AG08395 (cell line): ENCODE data around the gene LRRC46.

Experiments
- DNase-seq: peaks from one replicate; pipeline ENCODE4 v3.0.0; 2012; ENCODE audit warnings: mixed read lengths, low spot score

Gene LRRC46

GRCh38 chr17:47831003-47831933 lies at the start of gene LRRC46, which contains the start of gene MRPL10:
Gene LRRC46 (plus strand): TSS chr17:47831670. CDS start chr17:47831990, 320 bp downstream.
Gene MRPL10 (minus strand): TSS chr17:47831541. CDS start chr17:47831511, 30 bp downstream.
- peak; percentile 100 for DNase-seq

GRCh38 chr17:47785538-47786123 lies 45.8 kb upstream of the LRRC46 start:
- DNase-seq, result peak; percentile 12

GRCh38 chr17:47789611-47790561 lies 41.6 kb upstream of the LRRC46 start:
- DNase-seq, result peak; percentile 76

- no peak for DNase-seq
These were observed 40.4 kb upstream of the LRRC46 start for GRCh38 chr17:47791025-47791424.

GRCh38 chr17:47792457-47792856 lies 39.0 kb upstream of the LRRC46 start:
- DNase-seq, result no peak

- DNase-seq, result no peak
These were observed 38.5 kb upstream of the LRRC46 start for GRCh38 chr17:47792979-47793378.

GRCh38 chr17:47797797-47798196 lies 33.7 kb upstream of the LRRC46 start:
- no peak for DNase-seq

- no peak for DNase-seq
These were observed 30.8 kb upstream of the LRRC46 start for GRCh38 chr17:47800686-47801085.

GRCh38 chr17:47801176-47801765 lies 30.2 kb upstream of the LRRC46 start:
- no peak for DNase-seq

GRCh38 chr17:47801906-47802305 lies 29.6 kb upstream of the LRRC46 start:
- DNase-seq, result no peak

- peak; percentile 61 for DNase-seq
These were observed 29.0 kb upstream of the LRRC46 start for GRCh38 chr17:47802341-47803022.

- no peak for DNase-seq
These were observed 28.3 kb upstream of the LRRC46 start for GRCh38 chr17:47803201-47803600.

GRCh38 chr17:47803751-47804150 lies 27.7 kb upstream of the LRRC46 start:
- no peak for DNase-seq

- no peak for DNase-seq
These were observed 27.0 kb upstream of the LRRC46 start for GRCh38 chr17:47804461-47804860.

- no peak for DNase-seq
These were observed 25.2 kb upstream of the LRRC46 start for GRCh38 chr17:47806026-47806912.

- DNase-seq, result no peak
These were observed 24.6 kb upstream of the LRRC46 start for GRCh38 chr17:47806913-47807255.

- DNase-seq, result no peak
These were observed 24.0 kb upstream of the LRRC46 start for GRCh38 chr17:47807421-47807820.

- no peak for DNase-seq
These were observed 23.2 kb upstream of the LRRC46 start for GRCh38 chr17:47808036-47808829.

GRCh38 chr17:47808830-47809480 lies 22.5 kb upstream of the LRRC46 start:
- no peak for DNase-seq
